GM21825 (cell line): Measurements from ENCODE around the gene ATIC.
"Not testable (repeated sequence)": the region's sequence is repeated elsewhere in the genome, so short reads cannot be mapped to it uniquely, and the experiment has no call there.

Experiments
- ATAC-seq: cut with Tn5 transposase; IDR thresholded peaks from one replicate; pipeline ENCODE4 v1.9.1; 2021; ENCODE audit warnings: mild to moderate bottlenecking, moderate library complexity; ENCODE audit not compliant: unreplicated experiment

ATIC gene

GRCh38 chr2:215311625-215312396 is at the start of gene ATIC:
TSS of gene ATIC (plus strand) at chr2:215312059. CDS start at chr2:215312143, 84 bp downstream.
- ATAC-seq: peak; percentile 99

GRCh38 chr2:215262303-215262702 is 49.6 kb upstream of the ATIC start:
- no peak for ATAC-seq

- no peak for ATAC-seq
Observed at GRCh38 chr2:215262741-215263362, 49.0 kb upstream of the ATIC start.

- ATAC-seq: no peak
Observed at GRCh38 chr2:215264374-215264773, 47.5 kb upstream of the ATIC start.

DNA sequence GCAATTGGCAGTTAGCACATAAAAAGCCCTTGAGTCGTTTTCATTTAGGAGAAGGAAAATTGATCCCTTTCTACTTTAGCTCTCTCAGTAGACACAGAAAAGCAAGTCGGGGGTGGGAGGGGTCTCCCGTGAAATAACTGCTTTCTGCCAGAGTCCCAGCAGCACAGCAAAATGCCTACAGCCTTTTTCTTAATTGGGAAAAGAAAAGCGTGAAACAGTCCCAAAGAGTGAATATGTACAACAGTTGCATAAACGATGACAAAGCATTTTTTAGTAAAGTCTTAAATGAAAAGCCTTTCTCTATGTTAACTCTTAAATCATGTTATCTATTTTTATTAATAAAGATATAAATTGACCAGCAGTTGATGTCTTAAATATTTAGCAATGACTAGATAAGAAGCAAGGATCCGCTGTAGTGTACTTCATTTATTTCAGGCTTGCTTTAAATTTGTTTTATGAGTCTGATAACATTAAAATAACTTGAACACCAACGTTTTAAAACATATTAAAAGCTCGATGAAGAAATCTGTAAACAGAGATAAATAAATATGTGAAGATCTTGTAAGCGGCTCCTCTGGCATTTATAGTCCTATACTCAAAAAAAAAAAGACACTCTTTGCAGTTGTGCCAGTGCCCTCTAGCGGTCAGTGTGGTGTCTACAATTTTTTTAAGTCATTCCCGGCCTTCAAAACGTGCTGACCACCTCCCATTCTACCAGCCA is 42.3 kb upstream of the ATIC start:
- peak; percentile 62 for ATAC-seq

DNA sequence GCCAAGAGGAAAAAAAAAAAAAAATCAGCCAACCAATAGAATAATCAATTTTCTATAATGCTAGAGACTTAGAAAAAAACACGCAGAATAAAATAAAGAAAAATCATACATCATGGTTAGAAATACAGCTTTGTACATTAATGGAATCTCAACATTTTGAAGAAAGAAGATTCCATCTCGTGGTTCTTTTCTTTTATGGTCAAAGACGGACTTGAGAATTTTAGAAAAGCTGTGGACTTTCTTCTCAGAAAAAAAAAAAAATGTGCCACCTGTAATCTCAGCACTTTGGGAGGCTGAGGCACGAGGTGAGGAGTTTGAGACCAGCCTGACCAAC is 41.8 kb upstream of the ATIC start:
- ATAC-seq: no peak

DNA sequence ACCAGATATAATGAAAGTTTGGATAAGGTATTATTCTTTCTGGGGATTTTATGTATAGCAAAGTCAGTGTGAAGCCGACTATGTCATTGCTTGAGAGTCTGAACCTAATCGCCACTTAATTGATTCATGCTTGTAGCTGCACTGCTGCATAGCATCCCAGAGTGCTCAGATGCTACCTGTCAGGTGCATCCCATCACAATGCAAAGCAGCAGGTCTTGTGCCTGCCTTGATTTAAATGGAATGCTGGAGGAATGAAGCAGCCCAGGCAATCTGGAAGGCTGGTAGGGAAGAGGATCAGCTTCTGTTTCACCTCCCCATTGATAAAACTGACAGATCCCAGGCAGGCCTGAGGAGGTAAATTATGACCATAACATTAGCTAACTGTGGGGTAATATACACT is 40.4 kb upstream of the ATIC start:
- ATAC-seq: no peak

DNA sequence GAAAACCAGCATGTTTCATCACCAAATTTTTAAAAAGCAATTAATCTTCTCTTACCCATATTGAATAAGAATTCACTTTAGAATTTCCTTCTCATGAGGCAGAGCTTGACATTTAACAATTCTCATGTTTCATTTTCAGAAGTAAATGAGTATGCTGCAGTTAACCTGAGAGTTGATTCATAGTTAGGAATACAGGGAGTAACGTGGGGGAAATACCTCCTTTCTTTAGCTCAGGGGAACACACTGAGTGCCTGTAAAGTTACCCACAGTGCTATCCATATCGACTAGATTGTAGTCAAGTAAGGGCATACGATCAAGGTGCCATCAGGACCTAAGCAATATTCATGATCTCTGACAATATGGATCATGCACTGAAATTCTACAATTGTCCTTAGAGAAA is 38.9 kb upstream of the ATIC start:
- ATAC-seq: no peak

DNA sequence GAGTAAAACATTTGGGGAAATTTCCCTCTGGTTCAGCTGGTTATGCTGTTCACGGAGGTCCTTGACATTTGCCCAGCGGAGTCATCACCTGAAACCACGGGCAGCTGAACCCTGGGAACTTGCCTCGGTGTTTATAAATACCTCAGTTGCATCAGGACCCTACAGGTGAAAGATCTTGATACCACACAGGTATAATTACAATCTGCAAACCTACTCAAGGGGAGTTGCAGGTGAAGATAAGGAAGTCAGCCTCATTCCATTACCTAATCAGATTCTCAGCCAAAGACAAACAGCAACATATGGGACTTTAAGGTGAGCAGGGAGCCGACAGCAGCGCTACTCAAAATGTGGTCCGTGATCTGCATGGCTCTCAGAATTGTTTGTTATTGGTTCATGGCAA is 37.0 kb upstream of the ATIC start:
- no peak for ATAC-seq

GRCh38 chr2:215275824-215276223 is 36.0 kb upstream of the ATIC start:
- ATAC-seq: no peak

DNA sequence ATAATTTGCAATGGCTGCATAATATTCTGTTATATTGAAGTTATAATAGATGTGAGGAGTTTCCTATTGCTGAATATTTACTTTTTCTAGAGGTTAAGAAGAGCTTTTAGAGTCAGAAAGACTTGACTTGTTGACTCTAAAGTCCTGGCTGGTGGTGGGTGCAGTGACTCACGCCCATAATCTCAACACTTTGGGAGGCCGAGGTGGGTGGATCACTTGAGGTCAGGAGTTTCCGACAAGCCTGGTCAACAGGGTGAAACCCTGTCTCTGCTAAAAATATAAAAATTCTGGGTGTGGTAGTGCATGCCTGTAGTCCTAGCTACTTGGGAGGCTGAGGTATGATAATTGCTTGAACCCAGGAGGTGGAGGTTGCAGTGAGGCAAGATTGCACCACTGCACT is 33.9 kb upstream of the ATIC start:
- ATAC-seq: no peak

- peak; percentile 69 for ATAC-seq
Observed at GRCh38 chr2:215280326-215280725, 31.5 kb upstream of the ATIC start.

DNA sequence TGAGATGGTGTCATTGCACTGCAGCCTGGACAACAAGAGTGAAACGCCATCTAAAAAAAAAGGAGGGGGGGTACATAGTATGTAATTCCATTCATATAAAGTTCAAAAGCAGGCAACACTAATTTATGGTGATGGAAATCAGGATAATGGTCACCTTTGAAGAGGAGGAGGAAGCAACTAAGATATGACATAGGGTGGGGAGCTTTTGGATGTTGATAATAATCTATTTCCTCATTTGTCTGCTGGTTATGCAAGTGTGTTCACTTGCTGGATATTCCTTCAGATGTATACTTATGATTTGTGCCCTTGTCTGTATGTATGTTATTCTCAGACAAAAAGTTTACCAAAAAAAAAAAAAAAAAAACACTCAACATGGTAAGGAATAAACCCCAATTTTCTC is 28.6 kb upstream of the ATIC start:
- ATAC-seq: no peak

GRCh38 chr2:215286309-215286708 is 25.6 kb upstream of the ATIC start:
- ATAC-seq: no peak

- ATAC-seq: no peak
Observed at GRCh38 chr2:215288112-215288815, 23.6 kb upstream of the ATIC start.

DNA sequence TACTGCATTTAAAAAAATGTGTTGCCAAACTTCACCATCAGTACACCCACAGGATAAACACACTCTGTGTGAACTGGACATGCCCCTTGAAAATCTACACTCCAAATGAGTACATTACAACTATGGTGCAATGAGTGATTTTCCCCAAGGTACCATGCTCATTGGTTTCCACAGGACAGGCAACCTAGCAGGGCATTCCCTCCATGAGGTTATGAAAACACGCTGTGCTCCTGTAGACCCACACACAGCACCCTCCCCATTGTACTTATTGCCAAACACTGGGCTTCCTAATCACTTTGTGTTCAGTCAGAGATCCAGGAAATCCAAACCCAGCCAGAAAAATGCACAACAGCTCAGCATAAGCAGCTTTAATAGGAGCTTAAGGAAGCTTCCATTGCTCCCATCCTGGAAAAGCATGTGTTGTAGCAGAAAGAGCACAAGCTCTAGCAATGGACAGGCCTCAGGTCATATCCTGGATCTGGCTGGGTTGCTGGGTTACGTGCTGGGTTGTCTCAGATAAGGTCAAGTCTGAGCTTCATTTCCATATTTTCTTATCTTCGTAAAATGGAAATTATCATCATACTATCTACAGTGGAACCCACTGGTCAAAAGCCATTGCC is 20.8 kb upstream of the ATIC start:
- no peak for ATAC-seq

- no peak for ATAC-seq
Observed at GRCh38 chr2:215293879-215294278, 18.0 kb upstream of the ATIC start.

DNA sequence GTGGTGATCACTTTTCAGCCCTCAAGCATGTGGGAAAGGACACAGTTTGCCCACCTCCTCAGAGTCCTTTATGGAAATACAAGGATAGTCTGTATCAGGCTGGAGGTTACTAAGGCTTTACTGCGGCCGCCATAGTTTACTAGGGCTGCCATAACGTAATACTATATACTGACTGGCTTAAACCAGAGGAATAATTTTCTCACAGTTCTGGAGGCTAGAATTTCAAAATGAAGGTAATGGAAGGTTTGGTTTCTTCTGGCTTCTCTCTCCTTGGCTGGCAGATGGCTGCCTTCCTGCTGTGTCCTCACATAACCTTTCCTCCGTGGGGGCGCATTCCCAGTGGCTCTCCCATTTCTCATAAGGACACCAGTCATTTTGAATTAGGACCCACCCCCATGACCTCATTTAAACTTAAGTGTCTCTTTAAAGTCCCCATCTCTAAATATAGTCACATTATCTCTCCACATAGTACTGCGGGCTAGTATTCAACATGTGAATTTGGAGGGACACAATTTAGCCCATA is 12.5 kb upstream of the ATIC start:
- ATAC-seq: no peak

- ATAC-seq: no peak
Observed at GRCh38 chr2:215301994-215302393, 9.9 kb upstream of the ATIC start.

DNA sequence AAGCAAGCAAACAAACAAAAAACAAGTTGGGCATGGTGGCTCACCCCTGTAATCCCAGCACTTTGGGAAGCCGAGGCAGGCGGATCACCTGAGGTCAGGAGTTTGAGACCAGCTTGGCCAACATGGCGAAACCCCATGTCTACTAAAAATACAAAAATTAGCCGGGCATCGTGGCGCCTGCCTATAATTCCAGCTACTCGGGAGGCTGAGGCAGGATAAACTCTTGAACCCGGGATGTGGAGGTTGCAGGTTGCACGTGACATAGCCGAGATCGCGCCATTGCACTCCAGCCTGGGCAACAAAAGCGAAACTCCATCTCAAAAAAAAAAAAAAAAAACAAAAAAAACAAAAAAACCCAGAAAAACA is 617 bp upstream of the ATIC start:
- not testable (repeated sequence) for ATAC-seq

DNA sequence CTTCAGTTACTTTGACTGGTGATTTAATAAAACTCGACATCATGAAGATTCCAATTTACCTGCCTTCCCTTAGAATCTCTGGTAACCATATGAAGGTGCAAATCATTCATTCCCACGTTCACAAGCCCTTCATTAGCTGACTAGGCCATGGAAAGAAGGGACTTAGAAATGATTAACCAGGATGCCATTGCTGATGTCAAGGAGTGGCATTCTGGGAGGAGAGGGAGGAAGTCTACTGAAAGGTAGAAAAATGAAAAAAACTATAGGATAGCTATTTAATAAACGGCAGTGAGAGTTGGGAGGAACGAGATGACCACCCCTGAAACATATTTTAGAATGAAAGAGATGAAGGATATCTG is 1.4 kb downstream of the ATIC start:
- ATAC-seq: no peak
